ENCODE measurements around the gene EPHA2.

EPHA2 gene

GRCh38 chr1:16178596-16179497, 23.0 kb upstream of the EPHA2 start:
- ATAC-seq (replicated peaks) (no peak), DNase-seq (no peak)
- no peak overlapping the region for H3K4me3 Mint-ChIP-seq
- H3K4me1 Mint-ChIP-seq (ENCODE audit: low read depth in 2 of 2), result no peaks in the 10 kb centered on the region
- peaks cover 3% of the 10 kb centered on the region for H3K36me3 Mint-ChIP-seq (ENCODE audit: insufficient read depth)
- peaks cover 0 to 47% of the 10 kb centered on the region in 2 donors for H3K27me3 Mint-ChIP-seq
- H3K9me3 Mint-ChIP-seq, result no peaks in the 10 kb centered on the region
- peak overlapping the region in 1 of 2 donors; percentile 41 for H3K27ac Mint-ChIP-seq

GRCh38 chr1:16177306-16177705, 21.4 kb upstream of the EPHA2 start:
- DNase-seq (no peak), ATAC-seq (replicated peaks) (no peak)
- Mint-ChIP-seq H3K4me1 (ENCODE audit: low read depth in 2 of 2) (no peaks in the 10 kb centered on the region), H3K4me3 (no peak overlapping the region), H3K27me3 (peaks cover 0 to 52% of the 10 kb centered on the region in 2 donors), H3K36me3 (ENCODE audit: insufficient read depth) (peaks cover 6% of the 10 kb centered on the region), H3K27ac (no peak overlapping the region), H3K9me3 (no peaks in the 10 kb centered on the region)

- no peak overlapping the region for H3K4me3 Mint-ChIP-seq
- H3K4me1 Mint-ChIP-seq (ENCODE audit: low read depth in 2 of 2), result no peaks in the 10 kb centered on the region
- DNase-seq (no peak), ATAC-seq (replicated peaks) (no peak)
- H3K9me3 Mint-ChIP-seq, result no peaks in the 10 kb centered on the region
- H3K36me3 Mint-ChIP-seq (ENCODE audit: insufficient read depth), result peaks cover 6% of the 10 kb centered on the region
- H3K27me3 Mint-ChIP-seq, result peaks cover 0 to 57% of the 10 kb centered on the region in 2 donors
- no peak overlapping the region for H3K27ac Mint-ChIP-seq
These were observed 20.8 kb upstream of the EPHA2 start for GRCh38 chr1:16176653-16177052.

- Mint-ChIP-seq H3K4me3 (no peak overlapping the region), H3K4me1 (ENCODE audit: low read depth in 2 of 2) (no peaks in the 10 kb centered on the region), H3K27me3 (peaks cover 5 to 64% of the 10 kb centered on the region in 2 donors), H3K9me3 (no peaks in the 10 kb centered on the region), H3K27ac (no peak overlapping the region), H3K36me3 (ENCODE audit: insufficient read depth) (peaks cover 6% of the 10 kb centered on the region)
- DNase-seq (no peak), ATAC-seq (replicated peaks) (no peak)
These were observed 20.0 kb upstream of the EPHA2 start for GRCh38 chr1:16175610-16176553.

- Mint-ChIP-seq H3K9me3 (no peaks in the 10 kb centered on the region), H3K4me1 (ENCODE audit: low read depth in 2 of 2) (no peaks in the 10 kb centered on the region), H3K27ac (peak overlapping the region in 1 of 2 donors; percentile 57), H3K36me3 (ENCODE audit: insufficient read depth) (peaks cover 6% of the 10 kb centered on the region), H3K27me3 (peaks cover 6 to 72% of the 10 kb centered on the region in 2 donors), H3K4me3 (no peak overlapping the region)
- DNase-seq (no peak), ATAC-seq (replicated peaks) (no peak)
These were observed 19.2 kb upstream of the EPHA2 start for GRCh38 chr1:16174886-16175598.

GRCh38 chr1:16174261-16174868, 18.5 kb upstream of the EPHA2 start:
- ATAC-seq (replicated peaks), result no peak
- Mint-ChIP-seq H3K9me3 (no peaks in the 10 kb centered on the region), H3K36me3 (ENCODE audit: insufficient read depth) (peaks cover 6% of the 10 kb centered on the region), H3K27me3 (peaks cover 6 to 74% of the 10 kb centered on the region in 2 donors), H3K27ac (peak overlapping the region in 1 of 2 donors; percentile 57), H3K4me3 (no peak overlapping the region), H3K4me1 (ENCODE audit: low read depth in 2 of 2) (no peaks in the 10 kb centered on the region)
- no peak for DNase-seq

- peaks cover 6 to 68% of the 10 kb centered on the region in 2 donors for H3K27me3 Mint-ChIP-seq
- H3K4me3 Mint-ChIP-seq, result no peak overlapping the region
- ATAC-seq (replicated peaks) (no peak), DNase-seq (no peak)
- H3K9me3 Mint-ChIP-seq, result no peaks in the 10 kb centered on the region
- H3K4me1 Mint-ChIP-seq (ENCODE audit: low read depth in 2 of 2), result peaks cover 2 to 7% of the 10 kb centered on the region in 2 donors
- no peak overlapping the region for H3K27ac Mint-ChIP-seq
- H3K36me3 Mint-ChIP-seq (ENCODE audit: insufficient read depth), result peaks cover 6% of the 10 kb centered on the region
These were observed 17.8 kb upstream of the EPHA2 start for GRCh38 chr1:16173447-16174260.

- peaks cover 6 to 62% of the 10 kb centered on the region in 2 donors for H3K27me3 Mint-ChIP-seq
- H3K9me3 Mint-ChIP-seq, result no peaks in the 10 kb centered on the region
These were observed 17.1 kb upstream of the EPHA2 start for GRCh38 chr1:16172964-16173446.

GRCh38 chr1:16172218-16172830, 16.5 kb upstream of the EPHA2 start:
- no peak for ATAC-seq (replicated peaks)
- Mint-ChIP-seq H3K4me3 (no peak overlapping the region), H3K27me3 (peaks cover 6 to 55% of the 10 kb centered on the region in 2 donors), H3K9me3 (no peaks in the 10 kb centered on the region), H3K27ac (no peak overlapping the region), H3K36me3 (ENCODE audit: insufficient read depth) (peaks cover 3% of the 10 kb centered on the region), H3K4me1 (ENCODE audit: low read depth in 2 of 2) (peaks cover 12 to 13% of the 10 kb centered on the region in 2 donors)
- DNase-seq, result no peak

More at GRCh38 chr1:16172964-16173446, 17.1 kb upstream of the EPHA2 start:
- Mint-ChIP-seq H3K27ac (no peak overlapping the region), H3K36me3 (ENCODE audit: insufficient read depth) (peaks cover 3% of the 10 kb centered on the region), H3K4me1 (ENCODE audit: low read depth in 2 of 2) (peaks cover 8 to 13% of the 10 kb centered on the region in 2 donors), H3K4me3 (no peak overlapping the region)
- no peak for DNase-seq
- peak; percentile 14 for ATAC-seq (replicated peaks)

GRCh38 chr1:16171314-16172151, 15.7 kb upstream of the EPHA2 start:
- no peak overlapping the region for H3K4me3 Mint-ChIP-seq
- no peaks in the 10 kb centered on the region for H3K9me3 Mint-ChIP-seq
- H3K36me3 Mint-ChIP-seq (ENCODE audit: insufficient read depth), result peaks cover 3% of the 10 kb centered on the region
- DNase-seq (no peak), ATAC-seq (replicated peaks) (no peak)
- H3K27me3 Mint-ChIP-seq, result peaks cover 6 to 47% of the 10 kb centered on the region in 2 donors
- peaks cover 12 to 15% of the 10 kb centered on the region in 2 donors for H3K4me1 Mint-ChIP-seq (ENCODE audit: low read depth in 2 of 2)
- no peak overlapping the region for H3K27ac Mint-ChIP-seq

- no peak for DNase-seq
- no peak for ATAC-seq (replicated peaks)
- H3K4me1 Mint-ChIP-seq (ENCODE audit: low read depth in 2 of 2), result peaks cover 12 to 17% of the 10 kb centered on the region in 2 donors
- no peak overlapping the region for H3K27ac Mint-ChIP-seq
- peaks cover 6 to 43% of the 10 kb centered on the region in 2 donors for H3K27me3 Mint-ChIP-seq
- H3K36me3 Mint-ChIP-seq (ENCODE audit: insufficient read depth), result peaks cover 7% of the 10 kb centered on the region
- no peaks in the 10 kb centered on the region for H3K9me3 Mint-ChIP-seq
- H3K4me3 Mint-ChIP-seq, result no peak overlapping the region
These were observed 14.4 kb upstream of the EPHA2 start for GRCh38 chr1:16170283-16170673.
